ENCODE data around the gene ANO1.

GRCh38 chr11:70105369-70105754 lies 27.2 kb downstream of the ANO1 start:
- TF ChIP-seq CTCF (IDR thresholded peaks at IDR 0.05) (no peak), ZFX (IDR thresholded peaks at IDR 0.05; ENCODE audit: borderline replicate concordance) (no peak)
